HPDE6-E6E7 (cell line): ENCODE data around the gene COA3.
A peak's percentile ranks its signal among the peaks of the same experiment; 100 is the strongest.

ENCODE experiments used
- DNase-seq: peaks from one replicate; pipeline ENCODE4 v3.0.0; 2011; ENCODE audit warnings: missing footprints; ENCODE audit errors: extremely low spot score

COA3 gene

GRCh38 chr17:42798383-42799380, at the start of gene COA3, which contains the start of gene CNTD1:
COA3 (minus strand) TSS chr17:42798704; CDS start chr17:42798681, 23 bp downstream.
CNTD1 (plus strand) TSS chr17:42798861; CDS start chr17:42799068, 207 bp downstream.
- peak; percentile 91 for DNase-seq

GRCh38 chr17:42848093-42848492, 49.6 kb upstream of the COA3 start:
- DNase-seq: no peak

- DNase-seq: no peak
These were observed 48.2 kb upstream of the COA3 start for GRCh38 chr17:42846594-42847280.

GRCh38 chr17:42845918-42846593, 47.6 kb upstream of the COA3 start:
- DNase-seq: no peak

GRCh38 chr17:42845556-42845917, 47.0 kb upstream of the COA3 start:
- no peak for DNase-seq

GRCh38 chr17:42844761-42845555, 46.5 kb upstream of the COA3 start:
- no peak for DNase-seq

GRCh38 chr17:42844271-42844670, 45.8 kb upstream of the COA3 start, which contains the start of gene AOC2:
AOC2 (plus strand) TSS chr17:42844580; CDS start chr17:42844627, 47 bp downstream.
- DNase-seq: no peak

GRCh38 chr17:42843358-42843934, 44.9 kb upstream of the COA3 start:
- DNase-seq: peak; percentile 74

- DNase-seq: no peak
These were observed 43.6 kb upstream of the COA3 start for GRCh38 chr17:42841975-42842685.

- no peak for DNase-seq
These were observed 37.2 kb upstream of the COA3 start for GRCh38 chr17:42835732-42836131.

- DNase-seq: no peak
These were observed 35.4 kb upstream of the COA3 start for GRCh38 chr17:42833767-42834422.

GRCh38 chr17:42832934-42833766, 34.6 kb upstream of the COA3 start, which contains the start of gene PSME3:
PSME3 (plus strand) TSS chr17:42833397; CDS start chr17:42833632, 235 bp downstream.
- DNase-seq: peak; percentile 95

- DNase-seq: no peak
These were observed 33.9 kb upstream of the COA3 start for GRCh38 chr17:42832213-42832933.

GRCh38 chr17:42830971-42831370, 32.5 kb upstream of the COA3 start:
- DNase-seq: no peak

- no peak for DNase-seq
These were observed 29.0 kb upstream of the COA3 start for GRCh38 chr17:42827472-42827871.

GRCh38 chr17:42821176-42821575, 22.7 kb upstream of the COA3 start:
- DNase-seq: no peak

- DNase-seq: no peak
These were observed 21.5 kb upstream of the COA3 start for GRCh38 chr17:42819939-42820535.
